ENCODE data around the gene IGFBP4. TPM values are rescaled to one million over a fixed set of nuclear protein-coding genes. Genes with fewer than 3 reads are reported as not detected.

The IGFBP4 gene
- total and polyA plus RNA-seq, 2 donors (not counting 1 experiment from before 2014, with no cell fraction given): 436 to 1,130 TPM

- no peak within 1 kb of the TSS for H3K9ac ChIP-seq (ENCODE audit: insufficient read depth, low read length)
- H3K27ac ChIP-seq (ENCODE audit: insufficient read depth, low read length): no peak within 1 kb of the TSS
- H3K27me3 ChIP-seq (ENCODE audit: control insufficient read depth, insufficient read depth, low read length): peaks cover 3% of the 10 kb centered on the region
- no peak within 1 kb of the TSS for H2AFZ ChIP-seq (ENCODE audit: low read length)
- no peaks in the 10 kb centered on the region for H3K36me3 ChIP-seq (ENCODE audit: control insufficient read depth, insufficient read depth, low read length)
- no peak within 1 kb of the TSS for H3K4me3 ChIP-seq (replicated peaks in 1 of 4; ENCODE audit: control extremely low read depth in 1 of 4, insufficient read depth in 1 of 4, low read depth in 3 of 4, low read length in 4 of 4)
- no peak within 1 kb of the TSS for H3K4me2 ChIP-seq (ENCODE audit: extremely low read depth, insufficient read depth, low read length)
- no peak for DNase-seq (ENCODE audit: low read depth in 2 of 2)
- no peak for TF ChIP-seq EZH2 (IDR thresholded peaks at IDR 0.05; ENCODE audit: low read length, missing control alignments)
- TF ChIP-seq CTCF (conservative IDR thresholded peaks at IDR 0.05 in 1 of 2, IDR thresholded peaks at IDR 0.05 in 1 of 2; ENCODE audit: low read depth in 1 of 2, low read length in 2 of 2): no peak
- no peaks in the 10 kb centered on the region for H3K9me3 ChIP-seq (ENCODE audit: control insufficient read depth, insufficient read depth, low read depth, low read length)
- peaks cover 7% of the 10 kb centered on the region for H3K4me1 ChIP-seq (ENCODE audit: control insufficient read depth, extremely low read depth, insufficient read depth, low read length)
- no peaks in the 10 kb centered on the region for H3K79me2 ChIP-seq (ENCODE audit: control insufficient read depth, insufficient read depth, low read length)
- no peaks in the 10 kb centered on the region for H4K20me1 ChIP-seq (ENCODE audit: control insufficient read depth, extremely low read depth, insufficient read depth, low read length)
These were observed 58.3 kb downstream of the IGFBP4 start, which contains the start of gene TNS4 for GRCh38 chr17:40501499-40501911. Gene TNS4 (minus strand): TSS chr17:40501623. CDS start chr17:40496425, 5,198 bp downstream.

- peaks cover 3% of the 10 kb centered on the region for H3K27me3 ChIP-seq (ENCODE audit: control insufficient read depth, insufficient read depth, low read length)
- TF ChIP-seq CTCF (conservative IDR thresholded peaks at IDR 0.05 in 1 of 2, IDR thresholded peaks at IDR 0.05 in 1 of 2; ENCODE audit: low read depth in 1 of 2, low read length in 2 of 2) (no peak), EZH2 (IDR thresholded peaks at IDR 0.05; ENCODE audit: low read length, missing control alignments) (no peak)
- H3K4me3 ChIP-seq (replicated peaks in 1 of 4; ENCODE audit: control extremely low read depth in 1 of 4, insufficient read depth in 1 of 4, low read depth in 3 of 4, low read length in 4 of 4): no peak overlapping the region
- H3K27ac ChIP-seq (ENCODE audit: insufficient read depth, low read length): no peak overlapping the region
- no peaks in the 10 kb centered on the region for H4K20me1 ChIP-seq (ENCODE audit: control insufficient read depth, extremely low read depth, insufficient read depth, low read length)
- no peak overlapping the region for H3K4me2 ChIP-seq (ENCODE audit: extremely low read depth, insufficient read depth, low read length)
- H3K4me1 ChIP-seq (ENCODE audit: control insufficient read depth, extremely low read depth, insufficient read depth, low read length): peaks cover 7% of the 10 kb centered on the region
- no peaks in the 10 kb centered on the region for H3K79me2 ChIP-seq (ENCODE audit: control insufficient read depth, insufficient read depth, low read length)
- H3K9ac ChIP-seq (ENCODE audit: insufficient read depth, low read length): no peak overlapping the region
- DNase-seq (ENCODE audit: low read depth in 2 of 2): no peak
- H3K9me3 ChIP-seq (ENCODE audit: control insufficient read depth, insufficient read depth, low read depth, low read length): no peaks in the 10 kb centered on the region
- H2AFZ ChIP-seq (ENCODE audit: low read length): no peak overlapping the region
- no peaks in the 10 kb centered on the region for H3K36me3 ChIP-seq (ENCODE audit: control insufficient read depth, insufficient read depth, low read length)
These were observed 59.5 kb downstream of the IGFBP4 start for GRCh38 chr17:40502716-40503115.

GRCh38 chr17:40503154-40503553, 59.9 kb downstream of the IGFBP4 start:
- no peak for DNase-seq (ENCODE audit: low read depth in 2 of 2)
- Histone ChIP-seq H3K4me3 (replicated peaks in 1 of 4; ENCODE audit: control extremely low read depth in 1 of 4, insufficient read depth in 1 of 4, low read depth in 3 of 4, low read length in 4 of 4) (no peak overlapping the region), H3K4me2 (ENCODE audit: extremely low read depth, insufficient read depth, low read length) (no peak overlapping the region), H3K27me3 (ENCODE audit: control insufficient read depth, insufficient read depth, low read length) (peaks cover 3% of the 10 kb centered on the region), H4K20me1 (ENCODE audit: control insufficient read depth, extremely low read depth, insufficient read depth, low read length) (no peaks in the 10 kb centered on the region), H3K9ac (ENCODE audit: insufficient read depth, low read length) (no peak overlapping the region), H3K79me2 (ENCODE audit: control insufficient read depth, insufficient read depth, low read length) (no peaks in the 10 kb centered on the region), H3K27ac (ENCODE audit: insufficient read depth, low read length) (no peak overlapping the region), H3K4me1 (ENCODE audit: control insufficient read depth, extremely low read depth, insufficient read depth, low read length) (peaks cover 5% of the 10 kb centered on the region), H2AFZ (ENCODE audit: low read length) (no peak overlapping the region), H3K36me3 (ENCODE audit: control insufficient read depth, insufficient read depth, low read length) (no peaks in the 10 kb centered on the region), H3K9me3 (ENCODE audit: control insufficient read depth, insufficient read depth, low read depth, low read length) (no peaks in the 10 kb centered on the region)
- TF ChIP-seq EZH2 (IDR thresholded peaks at IDR 0.05; ENCODE audit: low read length, missing control alignments) (no peak), CTCF (conservative IDR thresholded peaks at IDR 0.05 in 1 of 2, IDR thresholded peaks at IDR 0.05 in 1 of 2; ENCODE audit: low read depth in 1 of 2, low read length in 2 of 2) (no peak)
